H9 (cell line): ENCODE data around the gene RAB33A. TPM values are rescaled to one million over a fixed set of nuclear protein-coding genes. Genes with fewer than 3 reads are reported as not detected.

ENCODE experiments used
- DNase-seq: peaks from one replicate; pipeline ENCODE4 v3.0.0-alpha.2; 2017
- H2AFZ ChIP-seq: one replicate; pipeline ENCODE4 v1.6.1; 2013; ENCODE audit warnings: mild to moderate bottlenecking, low read length, control low read depth, moderate library complexity
- H2AK5ac ChIP-seq: 2 replicates; pipeline ENCODE4 v1.6.1; 2013; ENCODE audit warnings: low read length, control low read depth, mixed read lengths; ENCODE audit not compliant: insufficient read length
- H2BK120ac ChIP-seq: one replicate; pipeline ENCODE4 v1.6.1; 2013; ENCODE audit warnings: low read depth, mild to moderate bottlenecking, low read length, control low read depth, inconsistent platforms; ENCODE audit not compliant: poor library complexity, severe bottlenecking
- H2BK12ac ChIP-seq: 2 replicates; pipeline ENCODE4 v1.6.1; 2013; ENCODE audit warnings: low read length, control low read depth, mixed read lengths, low read depth; ENCODE audit not compliant: insufficient read length
- H2BK15ac ChIP-seq: 2 replicates; pipeline ENCODE4 v1.6.1; 2013; ENCODE audit warnings: low read depth, low read length, control low read depth
- H2BK20ac ChIP-seq: one replicate; pipeline ENCODE4 v1.6.1; 2013; ENCODE audit warnings: low read depth, mild to moderate bottlenecking, low read length, control low read depth, inconsistent platforms; ENCODE audit not compliant: poor library complexity, severe bottlenecking
- H2BK5ac ChIP-seq: 2 replicates; pipeline ENCODE4 v1.6.1; 2013; ENCODE audit warnings: low read length, control low read depth, mixed read lengths; ENCODE audit not compliant: insufficient read length
- H3K14ac ChIP-seq: 2 replicates; pipeline ENCODE4 v1.6.1; 2013; ENCODE audit warnings: low read length, control low read depth; ENCODE audit not compliant: insufficient read depth
- H3K18ac ChIP-seq: 2 replicates; pipeline ENCODE4 v1.6.1; 2013; ENCODE audit warnings: low read depth, mild to moderate bottlenecking, mixed read lengths, low read length, control low read depth; ENCODE audit not compliant: insufficient read length
- H3K23ac ChIP-seq: 2 replicates; pipeline ENCODE4 v1.6.1; 2013; ENCODE audit warnings: low read length, control low read depth, mixed read lengths, low read depth; ENCODE audit not compliant: insufficient read length
- H3K23me2 ChIP-seq: 2 replicates; pipeline ENCODE4 v1.6.1; 2013; ENCODE audit warnings: low read depth, mild to moderate bottlenecking, mixed read lengths, low read length, control low read depth; ENCODE audit not compliant: insufficient read length, poor library complexity, severe bottlenecking
- H3K27ac ChIP-seq: 2 replicates; pipeline ENCODE4 v1.5.1; 2013; ENCODE audit warnings: low read length, control low read depth, mixed read lengths, low read depth; ENCODE audit not compliant: insufficient read length
- H3K27me3 ChIP-seq: 2 replicates; pipeline ENCODE4 v1.6.1; 2013; ENCODE audit warnings: low read length, control low read depth, inconsistent platforms; ENCODE audit not compliant: insufficient read depth
- H3K4ac ChIP-seq: 2 replicates; pipeline ENCODE4 v1.6.1; 2013; ENCODE audit warnings: low read depth, mild to moderate bottlenecking, control low read depth, inconsistent platforms, low read length, moderate library complexity
- H3K4me1 ChIP-seq: 2 replicates; pipeline ENCODE4 v1.6.1; 2013; ENCODE audit warnings: low read length, control low read depth, inconsistent platforms; ENCODE audit not compliant: insufficient read depth
- H3K4me2 ChIP-seq: 2 replicates; pipeline ENCODE4 v1.6.1; 2013; ENCODE audit warnings: low read length, control low read depth, mixed read lengths; ENCODE audit not compliant: insufficient read length, insufficient read depth
- H3K56ac ChIP-seq: 2 replicates; pipeline ENCODE4 v1.6.1; 2013; ENCODE audit warnings: low read depth, mild to moderate bottlenecking, mixed read lengths, low read length, control low read depth; ENCODE audit not compliant: insufficient read length
- H3K79me1 ChIP-seq: 2 replicates; pipeline ENCODE4 v1.6.1; 2013; ENCODE audit warnings: low read depth, mild to moderate bottlenecking, moderate library complexity, low read length, control low read depth, inconsistent platforms; ENCODE audit not compliant: insufficient read depth, poor library complexity, severe bottlenecking
- H3K79me2 ChIP-seq: 2 replicates; pipeline ENCODE4 v1.6.1; 2013; ENCODE audit warnings: low read length, control low read depth, inconsistent platforms; ENCODE audit not compliant: insufficient read depth
- H3K9ac ChIP-seq: 2 replicates; pipeline ENCODE4 v1.6.1; 2013; ENCODE audit warnings: low read length, control low read depth, mixed read lengths; ENCODE audit not compliant: insufficient read length; ENCODE audit errors: extremely low read depth
- H3K9me3 ChIP-seq: one replicate; pipeline ENCODE4 v1.6.1; 2013; ENCODE audit warnings: low read depth, low read length, inconsistent platforms; ENCODE audit not compliant: control insufficient read depth
- H3T11ph ChIP-seq: one replicate; pipeline ENCODE4 v1.6.1; 2013; ENCODE audit warnings: mild to moderate bottlenecking, low read length, control low read depth, inconsistent platforms
- H4K20me1 ChIP-seq: one replicate; pipeline ENCODE4 v1.6.1; 2013; ENCODE audit not compliant: control insufficient read depth, insufficient read length, insufficient read depth
- H4K5ac ChIP-seq: 2 replicates; pipeline ENCODE4 v1.6.1; 2013; ENCODE audit warnings: low read depth, mild to moderate bottlenecking, mixed read lengths, low read length, control low read depth; ENCODE audit not compliant: insufficient read length
- H4K8ac ChIP-seq: replicated peaks from 2 replicates; pipeline ENCODE4 v1.6.1; 2013; ENCODE audit warnings: low read length, control low read depth, mixed read lengths, low read depth; ENCODE audit not compliant: insufficient read length
- H4K91ac ChIP-seq: 2 replicates; pipeline ENCODE4 v1.6.1; 2013; ENCODE audit warnings: low read depth, mild to moderate bottlenecking, moderate library complexity, mixed read lengths, low read length, control low read depth; ENCODE audit not compliant: insufficient read length
- H3K27ac Mint-ChIP-seq, 3 experiments: 2 replicates in 2 of 3; 3 replicates in 1 of 3; pipeline ENCODE4 v1.8.0; 2020 to 2021; ENCODE audit warnings: mixed read lengths in 3 of 3, mild to moderate bottlenecking in 1 of 3, moderate library complexity in 1 of 3
- H3K27me3 Mint-ChIP-seq: 2 replicates; pipeline ENCODE4 v1.8.0; 2021; ENCODE audit warnings: low read depth, mild to moderate bottlenecking, moderate library complexity, mixed read lengths
- H3K36me3 Mint-ChIP-seq, 3 experiments: 2 replicates in 2 of 3; 3 replicates in 1 of 3; pipeline ENCODE4 v1.8.0; 2020 to 2021; ENCODE audit warnings: low read depth in 3 of 3, mixed read lengths in 3 of 3; ENCODE audit not compliant: insufficient read depth in 1 of 3
- H3K4me1 Mint-ChIP-seq, 2 experiments: 2 replicates each; pipeline ENCODE4 v1.8.0; 2020; ENCODE audit warnings: mixed read lengths in 2 of 2
- H3K4me3 Mint-ChIP-seq, 2 experiments: 2 replicates in 1 of 2; 3 replicates in 1 of 2; pipeline ENCODE4 v1.8.0; 2020 to 2021; ENCODE audit warnings: mild to moderate bottlenecking in 2 of 2, mixed read lengths in 2 of 2, moderate library complexity in 1 of 2
- H3K9me3 Mint-ChIP-seq, 2 experiments: 2 replicates in 1 of 2; 3 replicates in 1 of 2; pipeline ENCODE4 v1.8.0; 2020; ENCODE audit warnings: mild to moderate bottlenecking in 2 of 2, mixed read lengths in 2 of 2, moderate library complexity in 1 of 2
- WGBS: extraction: QIAGEN DNeasy Blood & Tissue Kit; methylation state at CpG from one replicate; pipeline ENCODE4 v1.1.7; 2013; ENCODE audit warnings: missing lambda C conversion rate, low lambda C conversion rate, mixed read lengths; ENCODE audit not compliant: insufficient read length; ENCODE audit errors: extremely low coverage; 5-methylcytosine and 5-hydroxymethylcytosine counted together
- total RNA-seq: library from RNA; stranded (reverse); gene quantifications from 2 replicates; pipeline ENCODE4 v1.2.1, GENCODE V29; 2021
- TF ChIP-seq, protein P1 (sequence below): fragments of 200-600 bp; sonication (generic); conservative IDR thresholded peaks from 3 replicates; pipeline ENCODE4 v1.8.0; 2021; ENCODE audit warnings: antibody characterized with exemption, mild to moderate bottlenecking

RAB33A gene
- total RNA-seq, 1 experiment from 2014 or later, result 0.59 TPM

DNA sequence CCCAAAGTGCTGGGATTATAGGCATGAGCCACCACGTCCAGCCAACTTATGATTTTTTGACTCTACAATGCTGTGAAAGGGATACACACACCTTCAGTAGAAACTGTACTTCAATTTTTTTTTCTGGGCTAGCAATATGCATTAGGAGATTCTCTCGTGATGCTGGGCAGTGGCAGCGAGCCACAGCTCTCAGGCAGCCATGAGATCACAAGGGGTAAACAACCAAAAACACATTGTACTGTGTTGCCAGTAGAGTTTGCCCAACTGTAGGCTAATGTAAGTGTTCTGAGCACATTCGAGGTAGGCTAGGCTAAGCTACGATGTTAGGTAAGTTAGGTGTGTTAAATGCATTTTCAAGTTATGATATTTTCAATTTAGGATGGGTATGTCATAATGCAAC, 25.7 kb downstream of the RAB33A start:
- Histone ChIP-seq H3K9ac (no peak overlapping the region), H3K79me2 (no peaks in the 10 kb centered on the region), H4K91ac (no peak overlapping the region), H3K14ac (no peak overlapping the region), H2BK120ac (no peak overlapping the region), H3K23ac (no peak overlapping the region), H3K27ac (no peak overlapping the region), H3K9me3 (peaks cover 4% of the 10 kb centered on the region), H2AFZ (no peak overlapping the region), H4K20me1 (no peaks in the 10 kb centered on the region), H3K56ac (no peak overlapping the region), H3K27me3 (no peaks in the 10 kb centered on the region), H2BK5ac (no peak overlapping the region), H3K4me1 (no peaks in the 10 kb centered on the region), H2AK5ac (no peak overlapping the region), H2BK12ac (no peak overlapping the region), H3K4me2 (no peak overlapping the region), H3K18ac (no peak overlapping the region), H4K8ac (no peak overlapping the region), H2BK20ac (no peak overlapping the region), H3T11ph (no peak overlapping the region), H3K23me2 (no peaks in the 10 kb centered on the region), H3K4ac (no peak overlapping the region), H4K5ac (no peak overlapping the region), H3K79me1 (no peaks in the 10 kb centered on the region), H2BK15ac (no peak overlapping the region)
- TF ChIP-seq, protein P1, sequence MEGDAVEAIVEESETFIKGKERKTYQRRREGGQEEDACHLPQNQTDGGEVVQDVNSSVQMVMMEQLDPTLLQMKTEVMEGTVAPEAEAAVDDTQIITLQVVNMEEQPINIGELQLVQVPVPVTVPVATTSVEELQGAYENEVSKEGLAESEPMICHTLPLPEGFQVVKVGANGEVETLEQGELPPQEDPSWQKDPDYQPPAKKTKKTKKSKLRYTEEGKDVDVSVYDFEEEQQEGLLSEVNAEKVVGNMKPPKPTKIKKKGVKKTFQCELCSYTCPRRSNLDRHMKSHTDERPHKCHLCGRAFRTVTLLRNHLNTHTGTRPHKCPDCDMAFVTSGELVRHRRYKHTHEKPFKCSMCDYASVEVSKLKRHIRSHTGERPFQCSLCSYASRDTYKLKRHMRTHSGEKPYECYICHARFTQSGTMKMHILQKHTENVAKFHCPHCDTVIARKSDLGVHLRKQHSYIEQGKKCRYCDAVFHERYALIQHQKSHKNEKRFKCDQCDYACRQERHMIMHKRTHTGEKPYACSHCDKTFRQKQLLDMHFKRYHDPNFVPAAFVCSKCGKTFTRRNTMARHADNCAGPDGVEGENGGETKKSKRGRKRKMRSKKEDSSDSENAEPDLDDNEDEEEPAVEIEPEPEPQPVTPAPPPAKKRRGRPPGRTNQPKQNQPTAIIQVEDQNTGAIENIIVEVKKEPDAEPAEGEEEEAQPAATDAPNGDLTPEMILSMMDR, result no peak
- no peak overlapping the region for H3K27ac Mint-ChIP-seq
- peaks cover 3% of the 10 kb centered on the region for H3K27me3 Mint-ChIP-seq
- no peak for DNase-seq
- no peak overlapping the region for H3K4me3 Mint-ChIP-seq
- H3K9me3 Mint-ChIP-seq, result peaks cover 0 to 34% of the 10 kb centered on the region in 2 experiments; a peak in 2 of 5 replicates
- no peaks in the 10 kb centered on the region; a peak in 1 of 7 replicates for H3K36me3 Mint-ChIP-seq
- WGBS, result no CpG with 5 or more reads among the region's 5 CpGs
- peaks cover 0 to under 1% of the 10 kb centered on the region in 2 experiments; a peak in 2 of 4 replicates for H3K4me1 Mint-ChIP-seq
